ENCODE measurements around the gene GPR55.

GPR55 gene

DNA sequence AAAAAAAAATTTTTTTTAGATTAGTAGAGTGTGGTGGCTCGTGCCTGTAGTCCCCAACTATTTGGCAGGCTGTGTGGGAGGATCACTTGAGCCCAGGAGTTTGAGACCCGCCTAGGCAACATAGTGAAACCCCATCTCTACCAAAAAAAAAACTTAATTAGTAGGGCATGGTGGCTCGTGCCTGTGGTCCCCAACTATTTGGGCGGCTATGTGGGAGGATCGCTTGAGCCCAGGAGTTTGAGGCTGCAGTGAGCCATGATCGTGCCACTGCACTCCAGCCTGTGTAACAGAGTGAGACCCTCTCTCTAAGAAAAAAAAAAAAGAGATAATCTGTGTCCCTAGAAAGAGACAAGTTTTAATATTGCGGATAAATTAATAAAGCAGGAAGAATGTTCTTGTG, 8.8 kb downstream of the GPR55 start:
- no peak for DNase-seq

DNA sequence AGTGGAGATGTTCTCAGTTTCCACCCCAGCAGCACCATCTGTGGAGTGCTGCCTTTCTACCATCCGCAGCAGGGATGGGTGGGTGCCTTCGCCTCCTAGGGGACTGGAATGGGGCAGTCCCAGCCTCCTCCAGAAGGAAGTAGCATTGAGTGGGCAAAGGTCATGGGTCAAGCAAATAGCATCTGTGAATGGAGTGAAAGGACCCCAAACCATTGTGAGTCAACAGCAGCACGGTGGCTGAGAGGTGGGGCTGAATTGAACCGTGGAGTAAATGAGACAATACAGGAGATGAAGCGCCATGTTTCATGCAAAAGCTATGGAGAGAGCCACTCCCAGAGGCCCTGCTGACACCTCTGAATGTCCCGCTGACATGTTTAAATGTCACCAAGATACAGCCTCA, 9.7 kb downstream of the GPR55 start:
- DNase-seq = no peak

DNA sequence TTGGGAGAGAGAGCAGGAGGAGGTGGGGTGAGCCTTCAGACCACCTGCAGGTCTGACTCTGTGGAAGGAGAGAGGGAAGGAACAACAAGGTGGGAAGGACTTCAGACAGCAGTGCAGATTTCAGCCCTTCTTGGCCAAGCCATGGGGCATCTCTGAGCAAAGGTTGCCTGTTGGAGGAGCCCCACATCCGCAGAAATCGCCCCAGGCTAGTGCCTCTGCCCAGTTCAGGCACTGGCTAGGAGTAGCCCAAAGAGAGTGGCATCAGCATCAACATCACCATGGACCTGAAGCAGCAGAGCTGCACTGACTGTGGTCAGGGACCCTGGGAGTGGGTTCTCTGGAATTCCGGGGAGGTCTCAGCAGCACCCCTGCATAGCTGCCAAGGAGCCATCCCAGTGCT, 10.2 kb downstream of the GPR55 start:
- no peak for DNase-seq

DNA sequence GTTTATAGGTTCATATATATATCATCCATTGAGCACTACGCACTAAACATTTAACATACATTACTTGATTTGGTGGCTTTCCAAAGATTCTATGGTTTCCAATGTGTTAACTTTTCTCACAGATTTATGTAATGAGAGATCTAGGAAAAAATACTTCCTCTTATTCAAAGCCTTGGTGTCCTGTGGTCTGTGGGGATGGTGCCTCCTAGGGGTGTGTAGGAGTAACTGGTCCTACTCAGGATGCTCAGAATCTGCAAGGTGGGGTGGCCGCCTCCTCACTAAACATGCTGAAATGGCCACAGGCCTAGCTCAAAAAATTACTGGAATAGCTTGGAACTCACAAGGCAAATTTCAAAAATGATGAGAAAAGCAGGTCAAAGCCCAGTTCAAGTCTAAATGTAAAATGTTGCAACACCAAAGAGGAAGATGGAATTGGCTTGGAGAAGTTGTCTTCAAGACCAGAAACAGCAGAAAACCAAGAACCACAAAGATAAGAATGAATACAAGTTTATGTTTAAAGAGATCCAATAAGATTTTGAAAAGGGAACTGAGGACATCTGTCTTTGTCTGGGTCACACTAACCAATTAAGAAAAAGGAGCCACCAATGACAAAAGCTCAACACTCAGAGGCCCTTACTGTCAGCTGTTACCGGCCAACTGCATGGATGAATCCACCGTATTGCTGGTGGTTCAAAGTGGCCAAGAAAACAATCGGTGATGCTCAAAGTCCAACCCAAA, 11.5 kb downstream of the GPR55 start:
- peak; percentile 71 for DNase-seq

DNA sequence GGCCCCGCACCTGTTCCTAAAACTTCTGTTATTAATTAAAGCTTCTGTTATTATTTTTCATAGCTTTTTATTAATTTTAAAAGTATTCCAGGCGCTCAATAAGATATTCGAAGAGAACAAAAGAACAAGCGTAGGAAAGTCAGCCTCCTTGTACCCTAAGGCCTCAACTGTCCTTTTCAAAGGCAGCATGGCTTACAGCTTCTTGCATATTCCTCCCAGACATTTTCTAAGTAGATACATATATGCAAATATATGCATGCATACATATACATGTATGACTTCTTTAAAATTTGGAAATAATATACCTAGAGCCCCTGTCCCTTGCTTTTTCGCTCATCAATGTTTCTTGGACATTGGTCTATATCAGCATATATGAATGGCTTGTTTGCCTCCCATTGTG, 12.3 kb downstream of the GPR55 start:
- no peak for DNase-seq

DNA sequence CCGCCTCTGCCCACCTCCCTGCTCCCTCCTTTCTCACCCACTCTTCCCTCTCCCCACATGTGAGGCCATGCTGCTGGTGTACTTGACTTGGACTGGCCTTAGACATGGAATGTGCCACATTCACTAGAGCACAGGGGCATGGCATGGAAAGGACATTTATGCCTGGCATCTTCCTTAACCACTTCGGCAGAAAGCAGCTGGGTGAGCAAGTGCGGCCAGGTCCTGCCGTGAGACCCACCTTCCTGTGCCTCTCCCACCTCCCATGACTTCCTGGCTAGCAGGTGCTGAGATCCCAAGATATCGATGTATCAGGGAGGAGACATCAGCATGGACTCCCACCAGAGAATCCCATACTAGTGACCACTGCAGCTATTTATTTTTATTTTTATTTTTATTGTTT, 13.0 kb downstream of the GPR55 start:
- no peak for DNase-seq

DNA sequence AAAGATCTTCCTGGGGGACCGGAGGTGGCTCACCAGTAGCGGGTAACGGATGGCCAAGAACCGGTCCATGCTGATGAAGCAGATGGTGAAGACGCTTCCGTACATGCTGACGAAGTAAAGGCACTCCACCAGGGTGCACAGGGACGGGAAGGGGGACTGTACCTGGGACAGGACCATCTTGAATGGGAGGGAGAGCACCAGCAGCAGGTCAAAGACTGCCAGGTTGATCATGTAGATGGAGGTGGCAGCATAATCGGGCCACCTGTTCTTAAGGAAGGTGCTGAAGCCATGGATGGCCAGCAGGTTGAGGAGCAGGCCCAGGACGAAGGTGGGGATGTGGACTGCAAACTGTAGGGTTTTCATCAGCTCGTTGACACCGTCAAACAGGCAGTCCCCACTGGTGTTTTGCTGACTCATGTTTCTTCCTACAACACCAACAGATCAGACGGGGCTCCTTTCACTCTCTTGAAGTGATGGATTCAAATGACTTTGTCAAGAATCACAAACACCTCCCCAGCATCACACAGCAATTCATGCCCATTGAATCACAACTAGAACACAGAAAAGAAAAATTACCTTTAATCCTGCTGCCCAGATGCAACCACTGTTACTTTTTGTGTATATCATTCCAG, 14.4 kb downstream of the GPR55 start:
- no peak for DNase-seq

DNA sequence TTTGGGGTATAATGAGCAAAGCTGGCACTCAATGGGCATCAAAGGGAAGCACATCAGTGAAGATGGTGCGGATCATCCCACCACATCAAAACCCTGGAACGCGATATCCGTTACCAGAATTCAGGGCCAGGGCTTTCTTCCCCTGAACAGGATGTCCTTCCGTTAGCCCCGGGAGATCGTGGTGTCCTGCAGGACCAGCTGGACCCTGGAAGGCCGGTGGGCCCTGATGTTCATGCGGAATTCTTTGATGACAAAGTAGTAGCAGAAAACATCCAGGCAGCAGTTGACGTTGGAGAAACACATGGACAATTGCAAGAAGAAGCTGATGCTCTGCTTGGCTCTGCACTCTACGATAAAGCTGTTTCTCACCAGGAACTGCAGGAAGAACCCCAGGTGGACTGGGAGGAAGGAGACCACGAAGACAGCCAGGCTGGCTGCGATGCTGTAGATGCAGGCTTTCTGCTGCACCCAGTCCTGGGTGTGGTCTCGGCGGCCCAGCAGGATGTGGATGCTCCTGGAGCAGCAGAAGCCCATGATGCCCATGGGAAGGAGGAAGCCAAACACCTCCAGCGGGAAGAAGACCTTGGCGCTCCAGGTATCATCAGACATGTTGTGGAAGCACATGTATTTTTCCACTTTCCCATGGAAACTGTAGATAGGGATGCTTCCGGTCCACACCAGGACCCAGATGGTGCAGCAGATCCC, 15.0 kb downstream of the GPR55 start:
- DNase-seq = no peak

DNA sequence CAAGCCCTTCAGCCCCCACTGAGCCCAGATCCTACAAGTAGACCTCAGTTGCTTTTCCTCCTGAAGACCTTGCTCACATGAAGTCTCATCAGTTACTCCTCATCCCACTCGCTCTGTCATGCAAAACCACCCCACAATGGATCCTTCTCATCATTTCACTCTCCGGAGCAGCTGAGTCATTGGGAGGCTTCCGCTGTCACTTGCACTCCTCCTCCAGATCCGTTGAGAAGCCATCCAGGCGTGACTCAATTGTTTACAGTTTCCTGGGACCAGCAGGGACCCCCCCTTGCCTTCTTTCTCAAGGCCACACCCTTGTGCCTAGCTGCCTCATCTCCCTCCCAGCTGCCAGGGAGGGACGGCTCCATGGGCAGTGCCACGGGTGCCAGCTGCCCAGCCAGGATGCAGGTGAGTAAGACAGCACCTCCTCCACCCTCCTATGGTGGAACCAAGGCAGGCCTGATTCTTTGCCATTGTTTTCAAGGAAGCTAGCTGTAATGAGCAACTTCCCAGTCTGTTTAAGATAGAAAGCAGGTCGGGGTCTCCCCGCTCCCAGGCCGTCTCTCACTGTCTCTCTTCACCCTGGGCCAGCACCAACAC, 16.3 kb downstream of the GPR55 start:
- peak; percentile 57 to 60 for DNase-seq

DNA sequence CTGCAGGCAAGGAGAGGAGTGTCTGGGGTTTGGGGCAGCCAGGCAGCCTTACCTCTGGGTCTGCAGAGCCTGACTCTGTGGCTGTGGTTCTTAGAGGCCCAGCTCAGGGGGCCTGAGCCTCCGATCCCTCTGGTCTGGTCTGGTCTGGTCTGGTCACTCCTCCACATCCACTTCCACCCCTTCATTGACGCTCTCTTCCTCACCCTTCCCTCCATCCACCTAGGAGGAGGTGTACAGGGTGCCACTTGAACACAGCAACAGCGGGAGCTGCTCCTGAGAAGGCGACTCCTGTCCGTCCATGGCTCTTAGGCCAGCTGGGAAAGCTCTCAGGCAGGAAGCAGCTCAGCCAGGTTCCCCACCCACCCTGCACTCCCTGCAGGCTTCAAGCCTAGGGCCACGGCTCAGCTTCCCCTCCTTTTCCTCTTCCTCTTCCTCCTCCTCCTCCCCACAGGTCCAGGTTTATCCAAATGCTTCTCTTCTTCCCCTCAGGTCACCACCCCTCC, 16.9 kb downstream of the GPR55 start:
- DNase-seq = no peak

DNA sequence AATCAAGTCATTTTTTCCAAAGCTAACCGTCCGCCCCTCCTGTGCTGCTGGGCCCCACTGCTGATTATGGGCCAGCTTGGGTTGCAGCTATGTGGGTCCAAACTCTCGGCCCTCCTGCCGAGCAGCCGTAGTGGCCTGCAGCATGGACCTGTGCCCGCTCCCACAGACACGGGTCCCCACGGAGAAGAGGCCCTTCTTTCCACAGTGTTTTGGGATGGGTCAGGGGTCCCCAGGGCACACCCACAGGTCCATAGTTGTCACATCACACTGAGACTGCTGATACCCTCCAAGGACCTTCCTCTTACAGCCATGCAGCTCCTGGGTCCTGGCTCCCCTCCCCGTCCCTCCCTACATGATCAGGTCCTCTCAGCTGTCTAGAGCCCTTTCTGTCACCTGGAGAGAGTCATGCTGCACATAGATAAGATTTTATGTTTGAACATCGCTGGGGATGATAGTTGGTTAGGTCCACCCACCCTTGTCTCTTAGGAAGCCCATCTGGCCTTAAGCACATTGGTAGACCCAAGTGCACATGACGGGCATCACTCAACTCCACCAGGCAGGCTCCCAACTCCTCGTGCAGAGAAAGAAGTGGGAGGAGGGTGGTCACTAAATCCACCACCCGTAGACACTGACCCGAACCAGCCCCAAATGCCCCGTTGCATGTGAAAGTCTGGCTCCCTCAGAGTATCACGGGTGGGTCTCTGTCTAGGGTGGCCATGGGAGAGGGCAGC, 17.5 kb downstream of the GPR55 start:
- no peak for DNase-seq

DNA sequence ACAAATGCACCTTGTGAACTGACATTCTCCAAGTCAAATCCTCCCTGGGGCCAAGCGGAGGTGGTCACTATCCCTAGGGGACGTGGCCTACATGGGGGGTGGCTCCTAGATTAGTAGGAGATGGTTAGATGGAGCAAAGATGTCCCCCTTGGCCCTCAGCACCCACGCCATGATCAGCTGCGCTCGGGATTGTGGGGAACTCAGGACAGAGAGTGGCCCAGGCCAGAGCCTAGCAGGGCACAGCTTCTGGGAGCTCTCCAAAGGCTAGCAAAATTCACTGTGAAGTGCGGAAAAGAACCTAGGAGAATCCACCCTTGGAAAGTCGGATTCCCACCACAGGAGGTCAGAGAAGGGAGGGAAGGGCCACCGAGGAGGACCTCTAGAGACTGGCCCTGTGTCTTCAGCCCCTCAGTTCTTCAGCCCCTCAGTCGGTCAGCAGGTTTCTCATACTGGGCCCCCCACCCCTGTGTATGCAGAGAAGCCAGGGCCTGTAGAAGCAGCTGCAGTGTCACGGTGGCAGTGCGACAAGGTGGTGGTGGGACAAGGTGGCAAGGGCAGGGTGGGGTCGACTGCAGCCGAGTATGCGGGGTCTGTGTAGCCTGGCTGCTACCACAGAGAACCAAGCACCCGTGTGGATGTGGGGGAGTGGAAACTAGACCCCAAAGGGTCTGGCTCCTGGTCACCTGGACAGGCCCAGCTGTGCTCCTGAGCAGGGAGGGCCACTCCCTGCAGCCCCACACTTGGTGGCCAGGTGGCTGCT, 18.4 kb downstream of the GPR55 start:
- DNase-seq = no peak

DNA sequence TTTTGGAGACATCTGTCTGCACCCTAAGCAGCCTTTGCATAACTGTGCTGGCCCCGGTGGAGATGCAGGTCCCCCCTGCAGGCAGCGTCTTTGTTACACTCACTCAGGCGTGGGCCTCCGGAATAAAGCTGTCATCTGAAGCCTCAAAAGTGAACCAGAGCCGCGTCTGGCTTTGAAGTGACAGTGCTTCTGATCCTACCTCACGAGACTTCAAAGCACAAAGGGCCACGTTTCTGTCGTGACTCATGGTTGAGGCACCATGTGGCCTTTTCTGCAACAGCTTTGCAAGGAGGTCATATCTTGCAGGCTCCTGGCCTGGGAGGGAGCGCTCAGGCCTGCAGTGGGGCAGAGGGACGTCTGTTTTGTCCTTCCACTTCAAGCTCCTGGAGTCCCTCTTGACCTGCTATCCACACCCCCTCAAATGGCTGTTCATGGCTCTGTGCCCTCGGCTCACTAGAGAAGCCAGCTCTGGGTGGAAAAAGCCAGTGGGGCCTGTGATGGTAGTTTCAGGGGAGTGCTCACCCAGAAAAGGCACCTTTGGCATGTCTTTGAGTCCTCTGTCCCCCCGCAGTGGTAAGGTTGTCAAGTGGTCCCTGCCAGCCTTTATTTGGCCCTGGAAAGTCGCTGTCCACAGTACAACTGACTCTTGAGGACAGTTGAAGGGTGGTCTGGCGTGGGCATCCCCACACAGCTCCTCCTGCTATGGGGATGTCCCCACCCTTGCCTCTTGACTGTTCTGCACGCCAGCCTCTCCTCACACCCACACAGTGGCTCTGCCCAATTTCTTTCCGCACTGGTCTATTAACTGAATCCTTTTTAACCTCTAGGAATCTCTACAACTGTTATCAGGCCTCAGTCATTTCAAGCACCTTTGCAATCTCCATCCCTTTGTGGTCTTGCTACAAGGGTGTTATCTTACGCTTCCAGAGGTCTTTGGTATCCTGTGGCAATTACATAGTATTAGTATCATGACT, 19.3 kb downstream of the GPR55 start:
- DNase-seq = no peak

DNA sequence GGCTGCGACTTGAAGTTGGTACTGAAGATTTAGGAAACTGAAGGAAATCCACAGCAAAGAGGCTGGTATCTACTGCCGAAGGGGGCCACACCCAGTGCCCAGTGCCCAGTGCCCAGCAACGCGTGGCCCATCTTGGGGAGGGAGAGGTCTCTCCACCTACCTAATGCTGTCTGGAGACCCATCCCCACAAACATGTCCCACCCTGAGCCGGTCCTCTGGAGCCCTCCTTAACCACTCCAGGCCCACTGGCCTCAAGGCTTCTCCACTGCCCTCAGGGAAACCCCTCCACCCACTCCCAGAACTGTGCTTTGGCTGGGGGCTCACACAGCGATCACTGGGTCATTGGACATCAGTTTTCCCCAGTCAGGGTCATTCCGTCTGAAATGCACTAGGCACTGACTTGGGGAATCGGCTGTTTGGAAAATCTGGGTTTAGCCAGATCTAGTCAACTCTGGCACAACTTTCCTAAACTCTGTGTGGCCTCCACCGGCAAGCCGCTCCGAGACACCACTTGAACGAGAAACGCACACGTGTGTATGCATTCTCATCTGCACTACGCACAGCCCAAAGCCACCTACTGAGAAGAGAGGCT, 20.1 kb downstream of the GPR55 start:
- no peak for DNase-seq

DNA sequence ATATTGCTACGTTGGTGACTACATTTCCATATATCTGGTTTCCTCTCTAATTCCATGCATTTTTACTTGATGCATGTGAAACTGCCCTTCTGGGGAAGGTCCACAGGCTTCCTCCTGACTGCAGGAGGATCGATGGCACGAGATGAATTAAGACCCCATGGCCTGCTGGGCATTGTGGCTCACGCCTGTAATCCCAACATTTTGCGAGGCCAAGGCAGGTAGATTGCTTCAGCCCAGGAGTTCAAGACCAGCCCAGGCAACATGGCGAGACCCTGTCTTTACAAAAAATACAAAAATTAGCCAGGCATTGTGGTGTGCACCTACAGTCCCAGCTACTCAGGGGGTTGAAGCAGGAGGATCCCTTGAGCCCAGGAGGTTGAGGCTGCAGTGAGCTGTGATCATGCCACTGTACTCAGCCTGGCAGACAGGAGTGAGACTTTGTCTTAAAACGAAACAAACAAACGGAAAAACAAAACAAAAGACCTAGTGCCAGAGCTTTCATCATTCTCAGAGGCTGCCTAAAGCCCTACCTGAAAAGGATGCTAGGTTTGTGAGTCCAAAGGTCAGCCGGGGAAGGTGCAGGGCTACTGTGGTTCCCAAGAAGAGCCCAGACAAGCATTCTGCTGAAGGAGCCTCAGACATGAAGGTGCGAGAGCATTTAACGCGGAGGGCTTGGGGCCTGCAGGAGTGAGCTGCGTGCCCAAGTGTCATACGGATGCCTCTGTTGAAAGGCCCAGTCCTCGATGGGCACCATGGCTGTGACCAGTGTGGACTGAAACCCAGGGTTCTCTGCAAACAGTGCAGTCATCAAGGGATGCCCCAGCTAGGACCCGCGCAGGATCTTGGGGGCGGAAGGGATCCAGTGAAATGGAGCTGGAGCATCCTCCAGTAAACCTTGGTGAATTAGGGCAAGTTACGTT, 21.6 kb downstream of the GPR55 start:
- DNase-seq = no peak

DNA sequence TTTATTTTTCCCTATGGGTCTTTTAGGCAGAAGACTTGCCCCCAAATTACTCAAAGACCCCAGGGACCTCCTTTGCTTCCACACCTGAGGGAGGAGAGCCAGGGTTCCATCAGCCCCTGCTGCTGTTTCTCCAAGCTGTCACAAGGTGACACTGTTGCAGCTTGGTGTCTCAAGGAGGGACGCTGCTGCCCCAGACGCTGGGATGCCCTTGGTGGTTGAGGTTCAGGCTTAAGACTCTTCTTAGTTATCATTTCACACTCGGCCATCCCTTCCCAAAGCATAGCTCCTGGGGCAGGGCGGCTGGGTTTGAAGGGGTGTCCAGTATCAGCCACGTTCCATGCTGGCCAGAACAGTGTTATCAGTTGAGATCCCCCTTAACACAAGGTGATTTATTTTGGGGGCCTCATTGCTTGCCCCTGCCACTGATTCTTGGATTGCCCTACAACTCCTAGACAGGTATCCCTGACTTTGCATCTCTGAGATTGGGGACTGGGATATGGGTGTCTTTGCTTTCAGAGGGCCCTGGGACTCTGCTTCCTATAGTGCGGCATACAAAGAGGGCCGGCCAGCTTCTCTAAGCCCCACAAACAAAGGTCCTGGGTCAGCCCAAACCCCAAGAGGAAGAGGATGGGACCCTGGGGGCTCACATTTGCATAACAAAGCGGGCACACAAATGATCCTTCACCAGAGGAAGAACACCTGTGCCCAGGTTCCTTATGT, 22.7 kb downstream of the GPR55 start:
- DNase-seq = peak; percentile 62 to 65

DNA sequence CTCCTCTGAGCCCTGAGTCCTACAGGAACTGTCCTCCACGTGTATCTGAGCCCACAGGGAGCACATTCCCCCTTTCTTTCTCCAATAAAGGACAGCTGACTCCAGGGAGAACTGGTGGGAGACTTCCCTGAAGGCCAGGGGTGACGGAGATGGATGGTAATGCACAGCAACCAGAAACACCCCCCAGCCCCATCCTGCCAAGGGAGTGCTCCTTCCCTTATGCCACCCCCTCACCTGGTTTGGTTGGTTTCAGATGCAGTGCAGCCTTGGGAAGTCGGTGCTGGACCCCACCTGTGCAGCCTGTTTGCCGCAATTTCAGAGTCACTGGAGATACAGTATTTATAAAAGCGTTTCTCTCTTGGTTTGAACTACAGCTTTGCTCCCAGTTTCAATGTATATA, 24.0 kb downstream of the GPR55 start:
- DNase-seq = no peak

DNA sequence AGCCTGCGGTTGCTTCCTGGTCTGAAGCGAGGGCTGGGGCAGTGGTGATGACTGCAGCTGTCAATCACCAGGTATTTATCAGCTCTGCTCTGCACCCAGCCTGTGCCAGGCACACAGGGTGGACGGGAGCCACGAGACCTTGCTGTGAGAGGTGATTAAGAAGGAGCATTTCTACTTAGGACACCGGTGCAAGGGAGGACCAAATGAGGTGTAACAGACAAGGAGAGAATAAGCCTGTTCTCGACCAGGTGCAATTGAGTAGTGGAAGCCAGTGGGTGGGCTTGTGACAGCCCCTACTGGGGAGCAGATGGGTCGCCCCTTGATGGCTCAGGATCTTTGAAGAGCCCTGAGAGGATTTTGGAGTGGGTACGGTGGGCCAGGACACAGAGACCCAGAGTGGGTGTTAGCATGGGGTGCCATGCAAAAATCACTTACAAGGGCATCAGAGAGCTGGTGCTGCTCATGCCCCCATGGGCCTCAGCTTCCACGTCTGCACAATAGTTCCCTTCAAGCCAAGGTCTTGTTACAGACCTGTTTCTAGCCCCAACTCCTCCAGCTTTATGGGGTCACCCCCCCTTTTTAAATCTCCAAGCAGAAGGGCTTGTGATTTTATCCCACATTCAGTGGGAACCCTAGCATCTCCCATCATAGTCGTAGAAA, 24.6 kb downstream of the GPR55 start:
- no peak for DNase-seq

Measured in AML-193 (cell line).